ENCODE data around the gene MAIP1. TPM values are rescaled to one million over a fixed set of nuclear protein-coding genes. Genes with fewer than 3 reads are reported as not detected.

Gene MAIP1
- total and polyA plus RNA-seq, 9 of the 15 experiments (the other 6 are each of a cell fraction or from before 2014, with no cell fraction given), result 3.6 to 30.0 (median 24.5) TPM

- in situ Hi-C loops (cut with MboI) (loop anchor here (25.0 kb wide), 1 partner anchor 1245 kb away; no protein-coding TSS in a partner anchor), intact Hi-C loops (cut with micrococcal nuclease) (no loop called here)
- Histone ChIP-seq H3K4me1 (replicated peaks in 1 of 2; ENCODE audit: control insufficient read depth in 2 of 2, insufficient read depth in 2 of 2, low read length in 2 of 2) (no peaks in the 10 kb centered on the region), H3K9me3 (replicated peaks; ENCODE audit: control insufficient read depth, insufficient read depth, low read depth, low read length) (no peaks in the 10 kb centered on the region), H3K4me2 (ENCODE audit: insufficient read depth, low read length) (no peak overlapping the region), H3K9me1 (ENCODE audit: control insufficient read depth, insufficient read depth, low read length) (no peaks in the 10 kb centered on the region), H3K9ac (ENCODE audit: insufficient read depth in 1 of 2, low read depth in 2 of 2, low read length in 2 of 2) (no peak overlapping the region), H4K20me1 (replicated peaks; ENCODE audit: control insufficient read depth, insufficient read depth, low read length) (no peaks in the 10 kb centered on the region), H3K27me3 (ENCODE audit: control insufficient read depth in 2 of 2, insufficient read depth in 2 of 2, low read length in 2 of 2) (no peaks in the 10 kb centered on the region), H3K79me2 (ENCODE audit: control insufficient read depth, insufficient read depth, low read length) (no peaks in the 10 kb centered on the region), H3K4me3 (no peak overlapping the region), H3K36me3 (ENCODE audit: control insufficient read depth, insufficient read depth, low read length) (peaks cover 39% of the 10 kb centered on the region), H3K27ac (ENCODE audit: extremely low read depth, low read depth, low read length) (no peak overlapping the region), H2AFZ (ENCODE audit: low read depth, low read length) (no peak overlapping the region)
- FAIRE-seq (no peak), ATAC-seq (no peak), DNase-seq (ENCODE audit: extremely low read depth in 1 of 4, low spot score in 3 of 4) (no peak)
- ChIA-PET CTCF (ENCODE audit: low intra/inter-chr PET ratio) (no interaction called here), POLR2A (no interaction called here)
- 100% methylated on average over 1 of the region's 1 CpG for WGBS (ENCODE audit: insufficient coverage, low coverage, missing lambda C conversion rate)
- no TSS peak for BruUV-seq (replicated peaks)
- TF ChIP-seq ZC3H11A (IDR thresholded peaks at IDR 0.05; ENCODE audit: low read depth, low read length) (no peak), ZNF717 (CRISPR knock-in tag; IDR thresholded peaks at IDR 0.05) (no peak), SREBF1 (IDR thresholded peaks at IDR 0.05; ENCODE audit: borderline replicate concordance, low read depth, low read length) (no peak), MED1 (CRISPR knock-in tag; IDR thresholded peaks at IDR 0.05; ENCODE audit: borderline replicate concordance) (no peak), ZNF395 (CRISPR knock-in tag; IDR thresholded peaks at IDR 0.05) (no peak), LEF1 (IDR thresholded peaks at IDR 0.05) (no peak), FOXK2 (conservative IDR thresholded peaks at IDR 0.05 in 1 of 2, IDR thresholded peaks at IDR 0.05 in 1 of 2; ENCODE audit: low read depth in 2 of 2) (no peak), KDM5B (IDR thresholded peaks at IDR 0.05; ENCODE audit: insufficient replicate concordance, low read depth, low read length) (no peak), ZNF197 (CRISPR knock-in tag; IDR thresholded peaks at IDR 0.05; ENCODE audit: low read depth) (no peak), TCF7L2 (IDR thresholded peaks at IDR 0.05; ENCODE audit: low read depth, low read length) (no peak), CREB1 (IDR thresholded peaks at IDR 0.05) (no peak), CREB1 (CRISPR knock-in tag; IDR thresholded peaks at IDR 0.05) (no peak), POLR2AphosphoS5 (IDR thresholded peaks at IDR 0.05; ENCODE audit: control insufficient read depth, insufficient read depth, low read depth, low read length) (no peak), PRPF4 (IDR thresholded peaks at IDR 0.05; ENCODE audit: insufficient read depth, low read depth, low read length, poor library complexity, severe bottlenecking) (no peak), THRB (CRISPR knock-in tag; conservative IDR thresholded peaks at IDR 0.05) (no peak), POLR2G (IDR thresholded peaks at IDR 0.05; ENCODE audit: low read depth, low read length) (no peak), RFX5 (IDR thresholded peaks at IDR 0.05; ENCODE audit: low read depth, low read length) (no peak), ZNF124 (CRISPR knock-in tag; IDR thresholded peaks at IDR 0.05) (no peak), ZNF121 (CRISPR knock-in tag; conservative IDR thresholded peaks at IDR 0.05) (no peak)
These were observed 11.6 kb downstream of the MAIP1 start for GRCh38 chr2:199966976-199967375.

All from K562 (cell line).